SU-DHL-6 (cell line): ENCODE results near the gene VPS41.

Source experiments
- EZH2phosphoT487 ChIP-seq: fragments of 200-600 bp; sonication (generic), shearing (Covaris generic); conservative IDR thresholded peaks from 2 replicates; pipeline ENCODE4 v1.6.1; 2018; ENCODE audit warnings: mild to moderate bottlenecking, antibody characterized with exemption, low read length, moderate library complexity, mixed read lengths
- TF ChIP-seq, protein P1 (sequence below): fragments of 200-600 bp; sonication (generic); IDR thresholded peaks from one replicate; pipeline ENCODE4 v1.5.1; 2017; ENCODE audit warnings: antibody characterized with exemption, mild to moderate bottlenecking, low read length, moderate library complexity; ENCODE audit not compliant: insufficient read depth, poor library complexity, severe bottlenecking

DNA sequence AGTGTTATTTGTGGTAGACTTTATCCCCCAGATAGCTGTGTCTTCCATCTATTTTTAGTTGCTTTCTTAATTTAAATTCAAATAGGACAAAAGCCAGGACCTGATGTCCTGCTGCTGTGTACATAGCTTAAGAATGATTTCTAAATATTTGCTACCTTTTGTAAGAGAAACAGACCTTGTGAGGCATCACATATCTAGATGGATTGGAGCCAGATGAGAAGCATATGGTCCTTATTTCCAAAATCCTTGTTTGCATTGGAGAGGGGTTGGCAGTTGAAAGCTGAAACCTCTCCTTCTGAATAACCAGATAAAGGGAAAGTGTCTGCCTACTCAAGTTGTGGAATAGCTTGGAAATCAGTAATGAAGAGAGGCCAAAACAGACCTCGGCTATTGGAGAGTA, 227.1 kb downstream of the VPS41 start:
- TF ChIP-seq, protein P1, sequence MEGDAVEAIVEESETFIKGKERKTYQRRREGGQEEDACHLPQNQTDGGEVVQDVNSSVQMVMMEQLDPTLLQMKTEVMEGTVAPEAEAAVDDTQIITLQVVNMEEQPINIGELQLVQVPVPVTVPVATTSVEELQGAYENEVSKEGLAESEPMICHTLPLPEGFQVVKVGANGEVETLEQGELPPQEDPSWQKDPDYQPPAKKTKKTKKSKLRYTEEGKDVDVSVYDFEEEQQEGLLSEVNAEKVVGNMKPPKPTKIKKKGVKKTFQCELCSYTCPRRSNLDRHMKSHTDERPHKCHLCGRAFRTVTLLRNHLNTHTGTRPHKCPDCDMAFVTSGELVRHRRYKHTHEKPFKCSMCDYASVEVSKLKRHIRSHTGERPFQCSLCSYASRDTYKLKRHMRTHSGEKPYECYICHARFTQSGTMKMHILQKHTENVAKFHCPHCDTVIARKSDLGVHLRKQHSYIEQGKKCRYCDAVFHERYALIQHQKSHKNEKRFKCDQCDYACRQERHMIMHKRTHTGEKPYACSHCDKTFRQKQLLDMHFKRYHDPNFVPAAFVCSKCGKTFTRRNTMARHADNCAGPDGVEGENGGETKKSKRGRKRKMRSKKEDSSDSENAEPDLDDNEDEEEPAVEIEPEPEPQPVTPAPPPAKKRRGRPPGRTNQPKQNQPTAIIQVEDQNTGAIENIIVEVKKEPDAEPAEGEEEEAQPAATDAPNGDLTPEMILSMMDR, result no peak
- no peak for TF ChIP-seq EZH2phosphoT487
